A549 (cell line): ENCODE results near the gene CYLD. TPM values are rescaled to one million over a fixed set of nuclear protein-coding genes. Genes with fewer than 3 reads are reported as not detected.

ENCODE experiments used
- ATAC-seq, 2 experiments: fragments of 200-7000 bp in 1 of 2; fragments of >200 bp in 1 of 2; cut with Nextera tagmentation in 1 of 2; cut with Tn5 transposase in 1 of 2; 3 replicates each; pipeline versions ENCODE4 v1.8.0 to v1.9.1; 2018 to 2020; ENCODE audit warnings: mild to moderate bottlenecking in 1 of 2, moderate library complexity in 1 of 2
- CTCF ChIA-PET: fragments of 300-600 bp; sonication (Branson Sonifier 250); formaldehyde crosslinking; extraction: SDS; loops from one replicate; lab custom pipeline; 2021; ENCODE audit warnings: antibody characterized with exemption, inconsistent platforms; lab: Yijun Ruan, JAX
- POLR2A ChIA-PET: fragments of 350-600 bp; formaldehyde crosslinking; extraction: SDS; loops from one replicate; lab custom pipeline; 2021; ENCODE audit warnings: antibody characterized with exemption, inconsistent platforms; lab: Yijun Ruan, JAX
- DNase-seq, 2 experiments: peaks; one replicate each; pipeline versions ENCODE4 v3.0.0 to v3.0.0-alpha.2; 2011 to 2016; ENCODE audit warnings: low read depth in 1 of 2, low spot score in 1 of 2
- FAIRE-seq: peaks from 2 replicates; lab custom pipeline; 2011; peaks lifted over from hg19 to GRCh38; lab: Jason Lieb, UNC
- H3K27ac ChIP-seq, 2 experiments: fragments of >200 bp; sonication (Bioruptor Twin); formaldehyde crosslinking; 3 replicates each; pipeline ENCODE4 v1.5.1; 2016 to 2017
- H3K4me1 ChIP-seq: fragments of >200 bp; sonication (Bioruptor Twin); formaldehyde crosslinking; 3 replicates; pipeline ENCODE4 v1.6.1; 2016
- H3K4me2 ChIP-seq: fragments of >200 bp; sonication (Bioruptor Twin); formaldehyde crosslinking; 3 replicates; pipeline ENCODE4 v1.6.1; 2016
- H3K4me3 ChIP-seq: fragments of >200 bp; sonication (Bioruptor Twin); formaldehyde crosslinking; 3 replicates; pipeline ENCODE4 v1.5.1; 2016
- H3K9me3 ChIP-seq: fragments of >200 bp; sonication (Bioruptor Twin); formaldehyde crosslinking; 3 replicates; pipeline ENCODE4 v1.6.1; 2016
- CBX2 ChIP-seq: fragments of 200-600 bp; sonication (generic); IDR thresholded peaks from 2 replicates; pipeline ENCODE4 v1.6.1; 2016; ENCODE audit warnings: low read depth, mild to moderate bottlenecking, borderline replicate concordance
- CBX8 ChIP-seq: fragments of 200-600 bp; sonication (generic); IDR thresholded peaks from 2 replicates; pipeline ENCODE4 v1.6.1; 2016
- EHMT2 ChIP-seq: fragments of 200-600 bp; sonication (generic); IDR thresholded peaks from 2 replicates; pipeline ENCODE4 v1.6.1; 2016; ENCODE audit warnings: antibody characterized with exemption, low read depth, mild to moderate bottlenecking, moderate library complexity
- EP300 ChIP-seq, 2 experiments: fragments of >200 bp; sonication (Bioruptor Twin); formaldehyde crosslinking; IDR thresholded peaks; 2 replicates in 1 of 2; 3 replicates in 1 of 2; pipeline ENCODE4 v1.6.1; 2016 to 2017
- KDM1A ChIP-seq: fragments of 200-600 bp; sonication (generic); IDR thresholded peaks from 2 replicates; pipeline ENCODE4 v1.6.1; 2016; ENCODE audit warnings: low read depth, mild to moderate bottlenecking
- KDM5A ChIP-seq: fragments of 200-600 bp; sonication (generic); IDR thresholded peaks from 2 replicates; pipeline ENCODE4 v1.6.1; 2016; ENCODE audit warnings: antibody characterized with exemption, mild to moderate bottlenecking
- MYC ChIP-seq: IDR thresholded peaks from 2 replicates; pipeline ENCODE4 v1.6.1; 2012; ENCODE audit warnings: mild to moderate bottlenecking, inconsistent platforms, low read length, improper control_type of control experiment, borderline replicate concordance
- NFE2L2 ChIP-seq: fragments of 150-350 bp; conservative IDR thresholded peaks from 2 replicates; pipeline ENCODE4 v1.6.1; 2014; ENCODE audit warnings: low read length
- NR3C1 ChIP-seq: fragments of >200 bp; sonication (Bioruptor Twin); formaldehyde crosslinking; IDR thresholded peaks from 3 replicates; pipeline ENCODE4 v1.6.1; 2017
- POLR2AphosphoS2 ChIP-seq: conservative IDR thresholded peaks from 2 replicates; pipeline ENCODE4 v1.6.1; 2012; ENCODE audit warnings: low read length, improper control_type of control experiment, inconsistent platforms
- RCOR1 ChIP-seq: fragments of 150-350 bp; IDR thresholded peaks from 2 replicates; pipeline ENCODE4 v1.6.1; 2014; ENCODE audit warnings: antibody characterized with exemption, low read length, low read depth
- RFX5 ChIP-seq: fragments of 450-650 bp; IDR thresholded peaks from 2 replicates; pipeline ENCODE4 v1.7.1; 2014; ENCODE audit warnings: antibody characterized with exemption, mild to moderate bottlenecking, moderate library complexity
- RNF2 ChIP-seq: fragments of 200-600 bp; sonication (generic); IDR thresholded peaks from 2 replicates; pipeline ENCODE4 v1.6.1; 2016; ENCODE audit warnings: low read depth, mild to moderate bottlenecking, antibody characterized with exemption, moderate library complexity, borderline replicate concordance
- TP53 ChIP-seq: fragments of 250-450 bp; sonication (Bioruptor Pico); IDR thresholded peaks from 2 replicates; pipeline ENCODE4 v1.5.0; 2021; ENCODE audit warnings: mild to moderate bottlenecking, moderate library complexity
- ZNF302 ChIP-seq: fragments of 250-450 bp; sonication (Bioruptor Pico); IDR thresholded peaks from 2 replicates; pipeline ENCODE4 v1.9.0; 2021; ENCODE audit warnings: inconsistent platforms, mild to moderate bottlenecking, moderate library complexity
- WGBS: methylation state at CpG from one replicate; pipeline ENCODE4 v1.1.6; 2017; ENCODE audit errors: missing lambda C conversion rate; 5-methylcytosine and 5-hydroxymethylcytosine counted together
- polyA plus RNA-seq, 4 experiments: library from polyadenylated mRNA; depleted of rRNA in 3 of 4; stranded (reverse); fragments of >200 nt; fragmentation: RNase III in 1 of 4; extraction: RNeasy Plus Mini Kit Qiagen cat#74134 plus additional on column Dnase treatment in 1 of 4; gene quantifications; 2 replicates in 3 of 4; 3 replicates in 1 of 4; pipeline ENCODE4 v1.2.3, GENCODE V29; 2011 to 2017
- TF ChIP-seq, protein P1 (sequence below): fragments of 150-350 bp; IDR thresholded peaks from 2 replicates; pipeline ENCODE4 v1.6.1; 2014; ENCODE audit warnings: low read depth, mild to moderate bottlenecking, low read length
- TF ChIP-seq, protein P2 (sequence below): fragments of >200 bp; sonication (Bioruptor Twin); formaldehyde crosslinking; IDR thresholded peaks from 3 replicates; pipeline ENCODE4 v1.6.1; 2016
- TF ChIP-seq, protein P3 (sequence below): fragments of 200-600 bp; sonication (generic); IDR thresholded peaks from 2 replicates; pipeline ENCODE4 v1.6.1; 2016; ENCODE audit warnings: antibody characterized with exemption, mild to moderate bottlenecking, moderate library complexity

The CYLD gene
- polyA plus RNA-seq, 2 of the 4 experiments (the other 2 are of a cell fraction), result 6.5 to 12.7 TPM

DNA sequence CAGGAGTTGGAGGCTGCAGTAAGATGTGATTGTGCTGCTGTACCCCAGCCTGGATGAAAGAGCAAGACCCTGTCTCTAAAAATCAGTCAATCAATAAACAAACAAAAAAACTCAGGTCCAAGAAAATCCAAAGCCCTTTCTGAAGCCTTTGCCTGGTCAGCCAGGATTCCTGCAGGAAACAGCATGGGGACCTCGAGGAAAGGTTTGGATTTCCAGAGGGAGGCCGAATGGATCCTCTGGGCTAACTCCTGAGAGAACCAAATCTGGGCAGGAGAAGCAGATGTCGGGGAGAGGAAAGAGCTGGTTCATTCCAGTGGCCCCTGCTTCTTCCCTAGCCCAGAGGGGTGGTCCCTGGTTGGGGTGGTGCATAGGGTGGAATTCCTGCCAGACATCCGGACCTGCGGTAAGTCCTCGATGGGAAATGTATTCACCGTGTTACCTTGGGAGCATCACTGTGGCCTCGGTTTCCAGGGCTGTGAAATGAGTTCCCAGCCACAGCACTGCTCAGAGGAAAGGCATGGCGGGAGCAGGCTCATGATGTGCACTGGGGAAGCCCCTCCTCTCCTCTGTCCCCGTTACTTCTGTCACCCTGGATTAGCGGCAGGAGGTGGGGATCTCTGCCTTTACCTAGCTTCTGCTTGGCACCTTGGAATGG, 75.1 kb downstream of the CYLD start:
- FAIRE-seq (no peak), DNase-seq (no peak), ATAC-seq (no peak)
- H3K4me1 ChIP-seq, result no peaks in the 10 kb centered on the region
- H3K27ac ChIP-seq, result no peak overlapping the region
- WGBS, result 36% methylated on average over 10 of the region's 11 CpGs
- POLR2A ChIA-PET, result no interaction called here
- TF ChIP-seq RNF2 (no peak), ZNF302 (no peak), RCOR1 (no peak), MYC (no peak), CBX8 (no peak)
- TF ChIP-seq, all 56 proteins: peak for 0
- no peak overlapping the region for H3K4me2 ChIP-seq
- CTCF ChIA-PET, result interaction anchor here (1.4 to 4.2 kb wide), 2 partner anchors 9 to 11 kb away, joined by 3 to 27 read pairs; no protein-coding TSS in a partner anchor
- H3K9me3 ChIP-seq, result no peaks in the 10 kb centered on the region
- H3K4me3 ChIP-seq, result no peak overlapping the region

DNA sequence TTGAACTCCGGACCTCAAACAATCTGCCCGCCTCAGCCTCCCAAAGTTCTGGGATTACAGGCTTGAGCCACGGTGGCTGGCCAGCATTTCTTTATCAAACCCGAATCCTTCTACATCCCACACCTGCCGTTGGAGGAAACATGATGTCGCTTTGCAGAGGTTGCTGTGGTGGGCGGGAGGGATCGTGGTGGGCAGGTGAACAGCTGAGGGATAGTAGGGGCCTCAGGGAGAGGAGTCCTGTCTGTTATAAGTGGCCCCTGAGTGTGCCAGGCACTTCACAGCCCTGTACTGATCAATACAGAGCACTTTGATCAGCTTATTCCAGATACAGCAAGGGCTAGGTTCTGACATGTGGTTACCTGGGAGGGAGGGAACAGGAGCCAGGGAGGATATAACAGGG, 76.5 kb downstream of the CYLD start:
- Histone ChIP-seq H3K4me2 (no peak overlapping the region), H3K4me3 (no peak overlapping the region), H3K4me1 (no peaks in the 10 kb centered on the region), H3K9me3 (no peaks in the 10 kb centered on the region), H3K27ac (no peak overlapping the region)
- FAIRE-seq (no peak), ATAC-seq (no peak), DNase-seq (no peak)
- POLR2A ChIA-PET, result no interaction called here
- TF ChIP-seq KDM5A (no peak), MYC (no peak), EP300 (IDR thresholded peaks at IDR 0.05) (no peak), POLR2AphosphoS2 (no peak), EHMT2 (no peak), KDM1A (no peak), TP53 (no peak), NR3C1 (no peak), CBX2 (no peak), RFX5 (no peak), NFE2L2 (no peak)
- TF ChIP-seq, protein P1, sequence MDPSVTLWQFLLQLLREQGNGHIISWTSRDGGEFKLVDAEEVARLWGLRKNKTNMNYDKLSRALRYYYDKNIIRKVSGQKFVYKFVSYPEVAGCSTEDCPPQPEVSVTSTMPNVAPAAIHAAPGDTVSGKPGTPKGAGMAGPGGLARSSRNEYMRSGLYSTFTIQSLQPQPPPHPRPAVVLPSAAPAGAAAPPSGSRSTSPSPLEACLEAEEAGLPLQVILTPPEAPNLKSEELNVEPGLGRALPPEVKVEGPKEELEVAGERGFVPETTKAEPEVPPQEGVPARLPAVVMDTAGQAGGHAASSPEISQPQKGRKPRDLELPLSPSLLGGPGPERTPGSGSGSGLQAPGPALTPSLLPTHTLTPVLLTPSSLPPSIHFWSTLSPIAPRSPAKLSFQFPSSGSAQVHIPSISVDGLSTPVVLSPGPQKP, result no peak
- TF ChIP-seq, protein P2, sequence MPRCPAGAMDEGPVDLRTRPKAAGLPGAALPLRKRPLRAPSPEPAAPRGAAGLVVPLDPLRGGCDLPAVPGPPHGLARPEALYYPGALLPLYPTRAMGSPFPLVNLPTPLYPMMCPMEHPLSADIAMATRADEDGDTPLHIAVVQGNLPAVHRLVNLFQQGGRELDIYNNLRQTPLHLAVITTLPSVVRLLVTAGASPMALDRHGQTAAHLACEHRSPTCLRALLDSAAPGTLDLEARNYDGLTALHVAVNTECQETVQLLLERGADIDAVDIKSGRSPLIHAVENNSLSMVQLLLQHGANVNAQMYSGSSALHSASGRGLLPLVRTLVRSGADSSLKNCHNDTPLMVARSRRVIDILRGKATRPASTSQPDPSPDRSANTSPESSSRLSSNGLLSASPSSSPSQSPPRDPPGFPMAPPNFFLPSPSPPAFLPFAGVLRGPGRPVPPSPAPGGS, result no peak
- TF ChIP-seq, protein P3, sequence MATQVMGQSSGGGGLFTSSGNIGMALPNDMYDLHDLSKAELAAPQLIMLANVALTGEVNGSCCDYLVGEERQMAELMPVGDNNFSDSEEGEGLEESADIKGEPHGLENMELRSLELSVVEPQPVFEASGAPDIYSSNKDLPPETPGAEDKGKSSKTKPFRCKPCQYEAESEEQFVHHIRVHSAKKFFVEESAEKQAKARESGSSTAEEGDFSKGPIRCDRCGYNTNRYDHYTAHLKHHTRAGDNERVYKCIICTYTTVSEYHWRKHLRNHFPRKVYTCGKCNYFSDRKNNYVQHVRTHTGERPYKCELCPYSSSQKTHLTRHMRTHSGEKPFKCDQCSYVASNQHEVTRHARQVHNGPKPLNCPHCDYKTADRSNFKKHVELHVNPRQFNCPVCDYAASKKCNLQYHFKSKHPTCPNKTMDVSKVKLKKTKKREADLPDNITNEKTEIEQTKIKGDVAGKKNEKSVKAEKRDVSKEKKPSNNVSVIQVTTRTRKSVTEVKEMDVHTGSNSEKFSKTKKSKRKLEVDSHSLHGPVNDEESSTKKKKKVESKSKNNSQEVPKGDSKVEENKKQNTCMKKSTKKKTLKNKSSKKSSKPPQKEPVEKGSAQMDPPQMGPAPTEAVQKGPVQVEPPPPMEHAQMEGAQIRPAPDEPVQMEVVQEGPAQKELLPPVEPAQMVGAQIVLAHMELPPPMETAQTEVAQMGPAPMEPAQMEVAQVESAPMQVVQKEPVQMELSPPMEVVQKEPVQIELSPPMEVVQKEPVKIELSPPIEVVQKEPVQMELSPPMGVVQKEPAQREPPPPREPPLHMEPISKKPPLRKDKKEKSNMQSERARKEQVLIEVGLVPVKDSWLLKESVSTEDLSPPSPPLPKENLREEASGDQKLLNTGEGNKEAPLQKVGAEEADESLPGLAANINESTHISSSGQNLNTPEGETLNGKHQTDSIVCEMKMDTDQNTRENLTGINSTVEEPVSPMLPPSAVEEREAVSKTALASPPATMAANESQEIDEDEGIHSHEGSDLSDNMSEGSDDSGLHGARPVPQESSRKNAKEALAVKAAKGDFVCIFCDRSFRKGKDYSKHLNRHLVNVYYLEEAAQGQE, result no peak
- WGBS, result 48% methylated on average over 7 of the region's 8 CpGs
- CTCF ChIA-PET, result interaction anchor here (4.2 kb wide), 1 partner anchor 12 kb away, joined by 27 read pairs; no protein-coding TSS in a partner anchor
